ENCODE data around the gene TAS2R60. TPM values are rescaled to one million over a fixed set of nuclear protein-coding genes. Genes with fewer than 3 reads are reported as not detected.
"Not testable (repeated sequence)": the region's sequence is repeated elsewhere in the genome, so short reads cannot be mapped to it uniquely, and the experiment has no call there.

TAS2R60 gene
- total RNA-seq, 1 donor from 2014 or later, result not detected

GRCh38 chr7:143401265-143401664, 42.0 kb upstream of the TAS2R60 start:
- Mint-ChIP-seq H3K9me3 (no peaks in the 10 kb centered on the region), H3K27ac (no peak overlapping the region), H3K4me3 (no peak overlapping the region), H3K4me1 (ENCODE audit: unreplicated experiment) (no peaks in the 10 kb centered on the region), H3K36me3 (peaks cover 5% of the 10 kb centered on the region), H3K27me3 (no peaks in the 10 kb centered on the region)
- TF ChIP-seq CTCF (conservative IDR thresholded peaks at IDR 0.05), result no peak
- no peak for DNase-seq (ENCODE audit: extremely low spot score, unreplicated experiment)

- H3K27me3 Mint-ChIP-seq; H3K4me3 Mint-ChIP-seq; H3K36me3 Mint-ChIP-seq; H3K4me1 Mint-ChIP-seq (ENCODE audit: unreplicated experiment); H3K27ac Mint-ChIP-seq; DNase-seq (ENCODE audit: extremely low spot score, unreplicated experiment); H3K9me3 Mint-ChIP-seq: not testable (repeated sequence)
Observed at GRCh38 chr7:143402233-143402632, 41.0 kb upstream of the TAS2R60 start.

GRCh38 chr7:143405173-143406001, 37.9 kb upstream of the TAS2R60 start:
- Mint-ChIP-seq H3K27me3 (peaks cover 7% of the 10 kb centered on the region), H3K4me3 (peak overlapping the region; percentile 33), H3K27ac (no peak overlapping the region), H3K9me3 (no peaks in the 10 kb centered on the region), H3K36me3 (no peaks in the 10 kb centered on the region), H3K4me1 (ENCODE audit: unreplicated experiment) (peaks cover 23% of the 10 kb centered on the region)
- DNase-seq (ENCODE audit: extremely low spot score, unreplicated experiment), result no peak
- no peak for TF ChIP-seq CTCF (conservative IDR thresholded peaks at IDR 0.05)

GRCh38 chr7:143406002-143406357, 37.3 kb upstream of the TAS2R60 start:
- H3K27me3 Mint-ChIP-seq, result peaks cover 7% of the 10 kb centered on the region
- H3K9me3 Mint-ChIP-seq, result no peaks in the 10 kb centered on the region
- no peak overlapping the region for H3K27ac Mint-ChIP-seq
- H3K36me3 Mint-ChIP-seq, result no peaks in the 10 kb centered on the region
- TF ChIP-seq CTCF (conservative IDR thresholded peaks at IDR 0.05), result no peak
- peaks cover 27% of the 10 kb centered on the region for H3K4me1 Mint-ChIP-seq (ENCODE audit: unreplicated experiment)
- H3K4me3 Mint-ChIP-seq, result peak overlapping the region; percentile 60
- no peak for DNase-seq (ENCODE audit: extremely low spot score, unreplicated experiment)

GRCh38 chr7:143407287-143408251, 35.7 kb upstream of the TAS2R60 start:
- H3K27me3 Mint-ChIP-seq, result peaks cover 7% of the 10 kb centered on the region
- H3K9me3 Mint-ChIP-seq, result no peaks in the 10 kb centered on the region
- H3K4me1 Mint-ChIP-seq (ENCODE audit: unreplicated experiment), result peaks cover 27% of the 10 kb centered on the region
- TF ChIP-seq CTCF (conservative IDR thresholded peaks at IDR 0.05), result no peak
- peak overlapping the region; percentile 90 for H3K4me3 Mint-ChIP-seq
- DNase-seq (ENCODE audit: extremely low spot score, unreplicated experiment), result no peak
- H3K27ac Mint-ChIP-seq, result peak overlapping the region; percentile 66
- no peaks in the 10 kb centered on the region for H3K36me3 Mint-ChIP-seq

- peak overlapping the region; percentile 90 for H3K4me3 Mint-ChIP-seq
- TF ChIP-seq CTCF (conservative IDR thresholded peaks at IDR 0.05), result no peak
- H3K36me3 Mint-ChIP-seq, result no peaks in the 10 kb centered on the region
- H3K9me3 Mint-ChIP-seq, result no peaks in the 10 kb centered on the region
- H3K4me1 Mint-ChIP-seq (ENCODE audit: unreplicated experiment), result peaks cover 27% of the 10 kb centered on the region
- H3K27me3 Mint-ChIP-seq, result peaks cover 7% of the 10 kb centered on the region
- no peak overlapping the region for H3K27ac Mint-ChIP-seq
- DNase-seq (ENCODE audit: extremely low spot score, unreplicated experiment), result no peak
Observed at GRCh38 chr7:143408252-143408685, 35.0 kb upstream of the TAS2R60 start.

Data from type B pancreatic cell (in vitro differentiated cells).